K562 (cell line): Measurements from ENCODE around the gene TNFRSF19. TPM values are rescaled to one million over a fixed set of nuclear protein-coding genes. Genes with fewer than 3 reads are reported as not detected.

ENCODE experiments used
- ATAC-seq: fragments of 200-7000 bp; cut with Tn5 transposase; 3 replicates; pipeline ENCODE4 v1.9.1; 2020; ENCODE audit warnings: moderate library complexity
- BruUV-seq: library from RNA; stranded (reverse); fragments of 400-500 nt; replicated peaks from 2 replicates; lab custom pipeline; 2021; lab: Mats Ljungman, UMichigan
- CTCF ChIA-PET: fragments of 300-600 bp; formaldehyde crosslinking; extraction: SDS; loops from one replicate; lab custom pipeline; 2021; ENCODE audit warnings: low intra/inter-chr PET ratio; lab: Yijun Ruan, JAX
- POLR2A ChIA-PET: fragments of 300-600, 350-650 bp; sonication (Branson Sonifier 250); formaldehyde crosslinking; extraction: SDS; loops from one replicate; lab custom pipeline; 2021; ENCODE audit warnings: antibody characterized with exemption, inconsistent platforms; lab: Yijun Ruan, JAX
- DNase-seq, 4 experiments: peaks; one replicate each; pipeline versions ENCODE4 v3.0.0 to v3.0.0-alpha.2; 2011 to 2018; ENCODE audit warnings: low spot score in 3 of 4, mixed read lengths in 3 of 4; ENCODE audit errors: extremely low read depth in 1 of 4
- FAIRE-seq: peaks from 2 replicates; lab custom pipeline; 2011; peaks lifted over from hg19 to GRCh38; lab: Jason Lieb, UNC
- H2AFZ ChIP-seq: 2 replicates; pipeline ENCODE4 v1.6.0; 2011; ENCODE audit warnings: low read depth, low read length, control low read depth, inconsistent platforms
- H3K27ac ChIP-seq: fragments of 200-600 bp; 3 replicates; pipeline ENCODE4 v1.8.0; 2011; ENCODE audit warnings: low read depth, mild to moderate bottlenecking, control low read depth, inconsistent platforms, low read length, moderate library complexity, mixed read lengths; ENCODE audit errors: extremely low read depth
- H3K27me3 ChIP-seq, 2 experiments: fragments of 300-600 bp in 1 of 2; 2 replicates in 1 of 2; 3 replicates in 1 of 2; pipeline versions ENCODE4 v1.6.0 to v1.8.0; 2011; ENCODE audit warnings: inconsistent platforms in 2 of 2, low read length in 2 of 2, mild to moderate bottlenecking in 1 of 2, mixed read lengths in 1 of 2, moderate library complexity in 1 of 2; ENCODE audit not compliant: control insufficient read depth in 2 of 2, insufficient read depth in 2 of 2
- H3K36me3 ChIP-seq: fragments of 300-600 bp; 3 replicates; pipeline ENCODE4 v1.8.0; 2011; ENCODE audit warnings: mild to moderate bottlenecking, low read length, inconsistent platforms; ENCODE audit not compliant: control insufficient read depth, insufficient read depth
- H3K4me1 ChIP-seq, 2 experiments: fragments of 200-600 bp in 1 of 2; replicated peaks in 1 of 2; 2 replicates in 1 of 2; 3 replicates in 1 of 2; pipeline versions ENCODE4 v1.5.1 to v1.8.0; 2011; ENCODE audit warnings: inconsistent platforms in 2 of 2, low read length in 2 of 2, mild to moderate bottlenecking in 1 of 2, mixed read lengths in 1 of 2, moderate library complexity in 1 of 2; ENCODE audit not compliant: control insufficient read depth in 2 of 2, insufficient read depth in 2 of 2
- H3K4me2 ChIP-seq: 2 replicates; pipeline ENCODE4 v1.6.1; 2011; ENCODE audit warnings: low read length, control low read depth, inconsistent platforms, mixed read lengths; ENCODE audit not compliant: insufficient read depth
- H3K4me3 ChIP-seq: fragments of 200-600 bp; sonication (generic), shearing (Covaris generic); 2 replicates; pipeline ENCODE4 v1.5.1; 2016; ENCODE audit warnings: control low read depth, inconsistent platforms
- H3K79me2 ChIP-seq: fragments of 200-600 bp; 3 replicates; pipeline ENCODE4 v1.8.0; 2011; ENCODE audit warnings: low read length, inconsistent platforms; ENCODE audit not compliant: control insufficient read depth, insufficient read depth
- H3K9ac ChIP-seq, 2 experiments: 2 replicates each; pipeline versions ENCODE4 v1.6.0 to v1.6.1; 2011; ENCODE audit warnings: low read depth in 2 of 2, low read length in 2 of 2, control low read depth in 1 of 2, inconsistent platforms in 1 of 2, mild to moderate bottlenecking in 1 of 2, mixed read lengths in 1 of 2; ENCODE audit not compliant: insufficient read depth in 1 of 2
- H3K9me1 ChIP-seq: one replicate; pipeline ENCODE4 v1.6.0; 2011; ENCODE audit warnings: inconsistent platforms, mild to moderate bottlenecking, low read length, moderate library complexity; ENCODE audit not compliant: control insufficient read depth, insufficient read depth
- H3K9me3 ChIP-seq: replicated peaks from 2 replicates; pipeline ENCODE4 v1.5.1; 2011; ENCODE audit warnings: low read depth, low read length, inconsistent platforms; ENCODE audit not compliant: control insufficient read depth, insufficient read depth
- H4K20me1 ChIP-seq: replicated peaks from 2 replicates; pipeline ENCODE4 v1.6.1; 2011; ENCODE audit warnings: low read length, inconsistent platforms, mixed read lengths; ENCODE audit not compliant: control insufficient read depth, insufficient read depth
- ASH1L ChIP-seq: fragments of 450-650 bp; IDR thresholded peaks from 2 replicates; pipeline ENCODE4 v1.6.1; 2018; ENCODE audit warnings: borderline replicate concordance, mild to moderate bottlenecking, low read depth; ENCODE audit not compliant: partially characterized antibody
- DMBX1 ChIP-seq: fragments of 250-450 bp; sonication (Bioruptor Pico); IDR thresholded peaks from 2 replicates; pipeline ENCODE4 v1.8.0; 2022; ENCODE audit warnings: inconsistent platforms, mild to moderate bottlenecking, moderate library complexity, borderline replicate concordance
- FOXK1 ChIP-seq: sonication (generic); formaldehyde crosslinking; IDR thresholded peaks from 2 replicates; pipeline ENCODE4 v1.8.0; 2022; ENCODE audit warnings: missing genetic modification reagents, mild to moderate bottlenecking, borderline replicate concordance
- KLF16 ChIP-seq: IDR thresholded peaks from 2 replicates; pipeline ENCODE4 v1.6.1; 2016; ENCODE audit warnings: antibody characterized with exemption
- MCM7 ChIP-seq, 2 experiments: fragments of 450-650 bp; IDR thresholded peaks; 2 replicates each; pipeline ENCODE4 v1.6.1; 2016 to 2018
- NFRKB ChIP-seq: fragments of 450-650 bp; IDR thresholded peaks from 2 replicates; pipeline ENCODE4 v1.6.1; 2016; ENCODE audit warnings: low read depth
- RBM15 ChIP-seq: fragments of 200-400 bp; formaldehyde crosslinking; IDR thresholded peaks from 2 replicates; pipeline ENCODE4 v1.6.1; 2018; ENCODE audit warnings: mild to moderate bottlenecking, low read length, moderate library complexity; ENCODE audit not compliant: insufficient read depth
- RBM34 ChIP-seq: fragments of 200-400 bp; formaldehyde crosslinking; IDR thresholded peaks from 2 replicates; pipeline ENCODE4 v1.6.1; 2018; ENCODE audit warnings: low read length, borderline replicate concordance; ENCODE audit not compliant: insufficient read depth
- SIRT6 ChIP-seq: IDR thresholded peaks from one replicate; pipeline ENCODE4 v1.6.1; 2012; ENCODE audit warnings: low read depth, mild to moderate bottlenecking, control low read depth, inconsistent platforms, low read length, moderate library complexity
- ZNF311 ChIP-seq: fragments of 250-450 bp; sonication (Bioruptor Pico); IDR thresholded peaks from 2 replicates; pipeline ENCODE4 v1.4.0; 2020; ENCODE audit warnings: mild to moderate bottlenecking, moderate library complexity
- ZNF354B ChIP-seq: fragments of 250-450 bp; sonication (Bioruptor Pico); IDR thresholded peaks from 2 replicates; pipeline ENCODE4 v1.4.0; 2020
- ZNF445 ChIP-seq: fragments of 250-450 bp; sonication (Bioruptor Pico); IDR thresholded peaks from 2 replicates; pipeline ENCODE4 v1.4.0; 2020; ENCODE audit warnings: low read depth, mild to moderate bottlenecking, moderate library complexity
- WGBS: fragments of 100-300 bp; shearing (Covaris generic); methylation state at CpG from one replicate; pipeline ENCODE4 v1.1.6; 2016; ENCODE audit warnings: low coverage, mixed read lengths; ENCODE audit not compliant: insufficient coverage; ENCODE audit errors: missing lambda C conversion rate; 5-methylcytosine and 5-hydroxymethylcytosine counted together
- in situ Hi-C: fragments of 300-500 bp; cut with MboI; formaldehyde crosslinking; loops from 4 replicates; pipeline ENCODE4 v1.15.0; 2018; ENCODE audit warnings: inconsistent platforms, mixed read lengths
- intact Hi-C: fragments of 100-400 bp; cut with micrococcal nuclease; formaldehyde crosslinking; loops from 2 replicates; pipeline ENCODE4 v1.14.2; 2022
- polyA plus RNA-seq, 8 experiments: library from polyadenylated mRNA; depleted of rRNA in 4 of 8; stranded (reverse) in 5 of 8; unstranded in 3 of 8; fragments of >200 nt; fragmentation: Nextera tagmentation in 2 of 8; fragmentation: Illumina TruSeq in 1 of 8; extraction: Ambion mirVana in 2 of 8; extraction: Trizol in 1 of 8; gene quantifications; 2 replicates each; pipeline versions ENCODE4 v1.2.1 to v1.2.3, GENCODE V29; 2011 to 2014; ENCODE audit warnings: inconsistent platforms in 1 of 8, missing spikeins in 1 of 8
- total RNA-seq, 7 experiments: library from RNA; depleted of rRNA in 6 of 7; stranded (reverse); fragments of >200 nt in 6 of 7; fragmentation: Illumina TruSeq in 2 of 7; extraction: Trizol in 2 of 7; gene quantifications; 2 replicates each; pipeline versions ENCODE4 v1.2.1 to v1.2.3, GENCODE V29; 2011 to 2021; ENCODE audit warnings: low replicate concordance in 1 of 7
- TF ChIP-seq, protein P1 (sequence below): fragments of 450-650 bp; IDR thresholded peaks from 2 replicates; pipeline ENCODE4 v1.6.1; 2016
- TF ChIP-seq, protein P2 (sequence below): fragments of 250-450 bp; sonication (Bioruptor Pico); IDR thresholded peaks from 2 replicates; pipeline ENCODE4 v1.5.0; 2022; ENCODE audit warnings: mild to moderate bottlenecking

Gene TNFRSF19
- total and polyA plus RNA-seq, 9 of the 15 experiments (the other 6 are each of a cell fraction or from before 2014, with no cell fraction given), result 0.01 to 0.07 TPM; not detected in 7

DNA sequence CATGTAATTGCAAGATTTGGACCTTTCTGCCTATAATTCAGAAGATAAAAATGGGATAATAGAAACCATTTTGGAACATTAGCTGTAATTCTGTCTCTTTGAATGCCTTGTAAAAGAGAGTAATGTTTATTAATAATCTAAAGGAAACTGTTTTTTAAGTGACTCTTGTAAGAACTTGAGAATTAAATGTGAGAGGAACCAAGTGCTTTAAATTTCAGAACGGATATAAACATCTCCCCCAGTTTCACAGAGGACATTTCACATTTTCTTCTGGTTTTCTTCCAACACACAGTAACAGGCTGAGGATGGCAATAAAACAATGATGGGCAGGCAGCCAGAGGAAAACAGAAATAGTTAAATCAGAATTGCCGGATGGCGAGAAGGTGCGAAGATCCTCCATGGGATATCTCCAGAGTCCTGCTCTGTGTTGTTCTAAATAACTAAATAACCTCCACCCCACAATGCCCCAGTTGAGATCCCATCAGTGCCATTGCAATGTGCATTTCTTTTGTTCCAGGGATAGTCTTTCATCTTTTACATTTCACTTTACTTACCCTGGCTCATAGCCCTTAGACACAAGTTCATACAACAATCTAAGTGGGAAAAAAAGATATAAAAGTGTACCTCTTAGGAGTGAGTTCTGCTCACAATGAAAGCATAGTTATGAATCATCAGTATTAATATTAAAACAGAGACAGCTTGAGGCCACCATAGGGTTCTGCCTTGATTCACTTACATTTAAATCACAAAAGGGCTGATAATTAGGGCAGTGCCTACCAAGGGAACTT lies 73.3 kb downstream of the TNFRSF19 start:
- ATAC-seq, result no peak
- TF ChIP-seq, protein P1, sequence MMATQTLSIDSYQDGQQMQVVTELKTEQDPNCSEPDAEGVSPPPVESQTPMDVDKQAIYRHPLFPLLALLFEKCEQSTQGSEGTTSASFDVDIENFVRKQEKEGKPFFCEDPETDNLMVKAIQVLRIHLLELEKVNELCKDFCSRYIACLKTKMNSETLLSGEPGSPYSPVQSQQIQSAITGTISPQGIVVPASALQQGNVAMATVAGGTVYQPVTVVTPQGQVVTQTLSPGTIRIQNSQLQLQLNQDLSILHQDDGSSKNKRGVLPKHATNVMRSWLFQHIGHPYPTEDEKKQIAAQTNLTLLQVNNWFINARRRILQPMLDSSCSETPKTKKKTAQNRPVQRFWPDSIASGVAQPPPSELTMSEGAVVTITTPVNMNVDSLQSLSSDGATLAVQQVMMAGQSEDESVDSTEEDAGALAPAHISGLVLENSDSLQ, result no peak
- TF ChIP-seq ZNF311 (CRISPR knock-in tag) (no peak), KLF16 (no peak)
- H3K4me2 ChIP-seq, result no peak overlapping the region
- POLR2A ChIA-PET, result no interaction called here
- no peaks in the 10 kb centered on the region for H4K20me1 ChIP-seq
- CTCF ChIA-PET, result no interaction called here
- no peak overlapping the region for H3K9ac ChIP-seq
- H3K9me1 ChIP-seq, result no peaks in the 10 kb centered on the region
- intact Hi-C loops, result no loop called here
- no peaks in the 10 kb centered on the region for H3K4me1 ChIP-seq
- no peak overlapping the region for H3K27ac ChIP-seq
- no peak for DNase-seq
- in situ Hi-C loops, result no loop called here
- FAIRE-seq, result no peak
- no peaks in the 10 kb centered on the region for H3K36me3 ChIP-seq
- no peak overlapping the region for H3K4me3 ChIP-seq
- BruUV-seq, result no TSS peak
- H3K79me2 ChIP-seq, result no peaks in the 10 kb centered on the region
- H3K9me3 ChIP-seq, result no peaks in the 10 kb centered on the region
- H2AFZ ChIP-seq, result no peak overlapping the region
- H3K27me3 ChIP-seq, result no peaks in the 10 kb centered on the region; a peak in 1 of 5 replicates
- 5% methylated on average over 3 of the region's 4 CpGs for WGBS

DNA sequence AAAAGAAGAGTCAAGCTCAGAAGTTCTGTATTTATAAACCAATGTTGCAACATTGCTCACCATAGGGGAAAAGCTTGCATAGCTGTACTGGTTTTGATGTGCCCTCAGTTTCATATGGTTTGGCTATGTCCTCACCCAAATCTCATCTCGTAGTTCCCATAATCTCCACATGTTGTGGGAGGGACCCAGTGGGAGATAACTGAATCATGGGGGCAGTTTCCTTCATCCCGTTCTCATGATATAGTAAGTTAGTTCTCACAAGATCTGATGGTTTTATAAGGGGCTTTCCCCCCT lies 73.9 kb downstream of the TNFRSF19 start:
- in situ Hi-C loops, result no loop called here
- Histone ChIP-seq H3K9me3 (no peaks in the 10 kb centered on the region), H3K4me1 (no peaks in the 10 kb centered on the region), H3K36me3 (no peaks in the 10 kb centered on the region), H3K79me2 (no peaks in the 10 kb centered on the region), H3K4me2 (no peak overlapping the region), H3K9ac (no peak overlapping the region), H2AFZ (no peak overlapping the region), H3K27me3 (no peaks in the 10 kb centered on the region; a peak in 1 of 5 replicates), H3K9me1 (no peaks in the 10 kb centered on the region), H4K20me1 (no peaks in the 10 kb centered on the region), H3K27ac (no peak overlapping the region), H3K4me3 (no peak overlapping the region)
- WGBS, result 0% methylated on average over 2 of the region's 2 CpGs
- FAIRE-seq (no peak), ATAC-seq (no peak), DNase-seq (no peak)
- POLR2A ChIA-PET, result no interaction called here
- CTCF ChIA-PET, result no interaction called here
- no TSS peak for BruUV-seq
- intact Hi-C loops, result no loop called here
- TF ChIP-seq ASH1L, result no peak
- TF ChIP-seq ZNF445 (CRISPR knock-in tag), result no peak
- no peak for TF ChIP-seq FOXK1 (CRISPR knock-in tag)
- no peak for TF ChIP-seq NFRKB
- no peak for TF ChIP-seq SIRT6
- TF ChIP-seq ZNF354B (CRISPR knock-in tag), result no peak
- no peak for TF ChIP-seq RBM15
- TF ChIP-seq MCM7 (IDR thresholded peaks at IDR 0.05), result no peak
- TF ChIP-seq DMBX1 (CRISPR knock-in tag), result no peak
- TF ChIP-seq, protein P2, sequence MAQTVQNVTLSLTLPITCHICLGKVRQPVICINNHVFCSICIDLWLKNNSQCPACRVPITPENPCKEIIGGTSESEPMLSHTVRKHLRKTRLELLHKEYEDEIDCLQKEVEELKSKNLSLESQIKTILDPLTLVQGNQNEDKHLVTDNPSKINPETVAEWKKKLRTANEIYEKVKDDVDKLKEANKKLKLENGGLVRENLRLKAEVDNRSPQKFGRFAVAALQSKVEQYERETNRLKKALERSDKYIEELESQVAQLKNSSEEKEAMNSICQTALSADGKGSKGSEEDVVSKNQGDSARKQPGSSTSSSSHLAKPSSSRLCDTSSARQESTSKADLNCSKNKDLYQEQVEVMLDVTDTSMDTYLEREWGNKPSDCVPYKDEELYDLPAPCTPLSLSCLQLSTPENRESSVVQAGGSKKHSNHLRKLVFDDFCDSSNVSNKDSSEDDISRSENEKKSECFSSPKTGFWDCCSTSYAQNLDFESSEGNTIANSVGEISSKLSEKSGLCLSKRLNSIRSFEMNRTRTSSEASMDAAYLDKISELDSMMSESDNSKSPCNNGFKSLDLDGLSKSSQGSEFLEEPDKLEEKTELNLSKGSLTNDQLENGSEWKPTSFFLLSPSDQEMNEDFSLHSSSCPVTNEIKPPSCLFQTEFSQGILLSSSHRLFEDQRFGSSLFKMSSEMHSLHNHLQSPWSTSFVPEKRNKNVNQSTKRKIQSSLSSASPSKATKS (CRISPR knock-in tag), result no peak
- no peak for TF ChIP-seq RBM34
